GM20000 (cell line): ENCODE measurements around the gene MYL6.

ENCODE experiments used
- DNase-seq: peaks from one replicate; pipeline ENCODE4 v3.0.0; 2012; ENCODE audit warnings: low spot score
- CTCF ChIP-seq: IDR thresholded peaks from 2 replicates; pipeline ENCODE4 v1.5.1; 2012; ENCODE audit warnings: mild to moderate bottlenecking, control low read depth; ENCODE audit errors: extremely low read depth, missing control alignments

The MYL6 gene

DNA sequence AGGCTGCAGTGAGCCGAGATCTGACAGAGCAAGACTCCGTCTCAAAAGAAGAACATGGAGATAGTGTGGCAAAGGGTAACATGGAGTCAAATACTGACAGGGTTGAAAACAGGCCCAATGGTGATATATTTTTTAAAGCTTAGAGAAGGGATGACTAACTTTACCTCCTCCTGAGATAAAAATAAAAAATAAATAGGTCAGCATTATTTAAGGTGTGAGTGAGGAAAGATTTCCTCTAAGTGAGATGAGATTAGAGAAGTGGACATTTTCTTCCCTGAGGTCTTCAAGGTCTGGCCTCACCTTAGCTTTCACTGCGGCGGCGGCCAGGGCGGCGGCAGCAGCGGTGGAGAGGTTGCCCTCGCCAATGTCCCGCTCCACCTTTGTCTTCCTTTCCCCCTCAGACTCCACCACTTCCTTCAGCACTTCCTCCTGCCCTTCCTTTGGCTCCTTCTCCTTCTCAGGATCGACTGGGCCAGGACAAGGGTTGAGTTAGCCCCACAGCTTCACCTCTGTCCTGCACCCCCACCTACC is 11.1 kb downstream of the MYL6 start:
- no peak for TF ChIP-seq CTCF
- no peak for DNase-seq

DNA sequence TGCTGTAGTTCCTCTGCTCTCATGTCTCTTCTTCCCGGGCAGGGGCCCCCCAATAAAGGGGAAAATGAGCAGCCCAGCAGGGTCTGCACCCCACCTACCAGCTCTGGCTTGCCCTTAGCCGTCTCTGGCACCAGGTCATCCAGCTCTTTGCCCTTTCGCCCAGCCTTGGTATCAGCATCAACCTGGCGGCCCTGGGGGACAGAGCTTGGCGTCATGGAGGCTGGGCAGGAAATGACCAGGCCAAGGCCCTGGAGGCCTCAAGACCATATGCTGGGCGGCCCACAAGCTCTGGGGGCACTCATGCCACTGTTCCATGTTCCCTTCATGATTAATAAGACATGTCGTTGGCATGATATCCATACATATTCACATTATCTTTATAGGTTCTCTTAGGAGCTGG is 14.7 kb downstream of the MYL6 start:
- no peak for DNase-seq
- no peak for TF ChIP-seq CTCF

DNA sequence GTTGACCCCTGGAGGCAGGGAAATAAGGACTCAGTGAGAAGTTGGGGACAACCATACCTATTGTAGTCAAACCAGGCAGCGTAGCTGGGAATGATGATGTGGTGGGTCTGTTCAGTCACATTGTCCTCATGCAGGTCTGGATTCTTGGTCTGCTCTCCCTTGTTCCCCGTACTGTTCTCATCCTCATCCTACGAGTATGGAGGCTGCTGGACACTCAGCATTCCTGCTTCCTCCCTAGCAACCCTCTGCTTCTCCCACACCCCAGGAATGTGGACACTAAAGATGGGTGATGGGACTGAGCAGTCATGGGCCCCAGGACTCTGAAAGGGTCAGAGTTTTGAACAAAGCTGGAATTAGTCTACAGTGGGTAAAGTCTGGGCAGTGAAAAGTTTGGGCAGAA is 20.2 kb downstream of the MYL6 start:
- no peak for TF ChIP-seq CTCF
- no peak for DNase-seq

- DNase-seq = no peak
- TF ChIP-seq CTCF = no peak
Observed at GRCh38 chr12:56186957-56187356, 28.8 kb downstream of the MYL6 start.

GRCh38 chr12:56188131-56188777 is 30.1 kb downstream of the MYL6 start:
- no peak for TF ChIP-seq CTCF

GRCh38 chr12:56188778-56189098 is 30.6 kb downstream of the MYL6 start:
- DNase-seq = peak; percentile 28
- no peak for TF ChIP-seq CTCF

More at GRCh38 chr12:56188131-56188777, 30.1 kb downstream of the MYL6 start:
- no peak for DNase-seq

DNA sequence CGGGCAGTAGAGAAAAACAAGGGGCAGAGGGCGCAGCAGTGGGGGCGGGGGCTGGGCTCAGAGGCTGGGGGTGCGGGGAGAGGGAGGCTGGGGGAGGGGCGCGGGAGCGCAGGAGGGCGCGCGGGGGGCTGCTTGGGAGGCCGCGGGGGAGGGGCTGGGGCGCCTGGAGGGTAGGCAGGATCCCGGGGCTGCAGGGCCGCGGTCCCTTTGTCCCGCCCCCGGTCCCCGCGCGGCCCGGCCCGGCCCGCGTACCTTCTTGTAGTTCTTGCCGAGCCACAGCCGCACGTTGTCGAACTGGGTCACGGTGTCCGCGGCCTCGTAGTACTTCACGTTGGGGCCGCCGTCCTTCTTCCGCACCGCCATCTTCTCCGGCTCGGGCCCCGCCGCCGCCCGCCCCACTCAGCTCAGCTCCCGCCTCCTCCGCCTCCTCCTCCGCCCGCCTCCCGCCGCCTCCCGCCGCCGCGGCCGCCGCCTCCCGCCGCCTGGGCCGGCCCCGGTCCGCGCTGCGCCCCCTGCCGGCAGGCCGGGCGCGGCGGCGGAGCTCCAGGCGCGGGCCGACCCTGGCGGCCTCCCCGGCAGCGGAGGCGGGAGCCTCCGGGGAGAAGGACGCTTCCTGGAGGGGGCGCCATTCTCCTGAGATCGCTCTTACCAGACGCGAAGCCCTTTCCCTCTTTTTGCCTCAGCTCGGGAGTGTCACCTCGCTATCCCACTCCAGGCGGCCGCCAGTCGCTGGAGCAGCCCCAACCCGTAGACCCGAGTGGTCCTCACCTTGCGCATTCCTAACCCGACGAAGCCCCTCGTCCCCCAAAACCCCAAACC is 31.1 kb downstream of the MYL6 start, which contains the start of gene SMARCC2:
TSS of gene SMARCC2 (minus strand) at position 385 of the 819 bp plus-strand sequence. CDS start at position 363, 22 bp downstream.
- DNase-seq = peak; percentile 96
- peak; percentile 73 for TF ChIP-seq CTCF
